Epidermal melanocyte (primary cell): ENCODE results near the gene ALK.
A peak's percentile ranks its signal among the peaks of the same experiment; 100 is the strongest.

ENCODE experiments used
- DNase-seq: peaks from one replicate; pipeline ENCODE4 v3.0.0; 2011; ENCODE audit warnings: low spot score; ENCODE audit not compliant: insufficient read length

ALK gene

DNA sequence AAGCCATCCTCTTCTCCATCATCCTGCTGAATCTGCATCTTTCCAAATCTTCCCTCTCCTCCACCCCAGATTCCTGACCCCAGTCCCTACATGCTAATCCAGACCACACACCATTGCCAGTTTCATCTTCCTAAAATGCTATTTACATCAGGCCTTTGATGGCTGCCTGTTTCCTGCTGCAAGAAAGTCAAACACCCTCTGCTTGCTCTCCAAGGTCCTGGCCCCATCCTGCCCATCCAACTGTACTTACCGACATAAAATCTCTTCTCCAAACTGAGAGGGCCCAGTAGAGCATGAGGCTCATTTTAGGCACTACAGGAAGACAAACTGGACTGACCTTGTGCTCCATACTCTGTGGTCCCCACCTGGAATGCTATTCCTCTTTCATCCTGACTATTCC lies 19.0 kb downstream of the ALK start:
- DNase-seq: no peak

- DNase-seq: no peak
These were observed 20.3 kb downstream of the ALK start for GRCh38 chr2:29900971-29901633.

GRCh38 chr2:29898999-29899398 lies 22.4 kb downstream of the ALK start:
- no peak for DNase-seq

GRCh38 chr2:29894822-29895614 lies 26.4 kb downstream of the ALK start:
- no peak for DNase-seq

GRCh38 chr2:29892585-29893259 lies 28.7 kb downstream of the ALK start:
- DNase-seq: no peak

DNA sequence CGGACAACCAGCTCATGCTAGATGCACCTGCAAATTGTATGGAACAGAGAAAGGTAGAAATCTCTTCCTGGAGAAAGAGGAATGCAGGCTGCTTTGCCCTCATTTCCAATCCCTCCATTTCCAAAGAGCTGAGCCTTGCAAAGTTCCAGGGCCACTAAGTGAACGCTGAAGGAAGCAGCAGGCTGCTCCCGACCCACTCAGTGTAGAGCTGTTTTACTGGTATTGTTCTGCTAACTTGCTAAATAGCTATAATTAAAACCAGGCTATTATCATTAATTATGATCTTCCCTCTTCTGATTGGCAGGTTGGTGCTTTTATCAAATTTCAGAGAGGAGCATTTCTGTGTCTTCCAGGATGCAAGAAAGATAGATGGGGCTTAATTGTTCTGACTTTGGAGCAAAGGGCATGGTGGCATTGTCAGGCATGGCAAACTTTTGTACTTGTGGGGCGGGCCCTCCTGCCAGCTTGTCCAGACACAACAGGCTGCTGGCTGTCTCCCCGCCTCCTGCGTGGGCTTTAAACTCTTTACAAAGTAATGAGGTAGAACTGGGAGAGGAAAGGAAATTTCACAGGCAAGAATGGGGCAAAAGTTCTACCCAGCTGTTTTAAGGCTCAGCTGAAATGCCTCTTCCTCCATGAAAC lies 40.2 kb downstream of the ALK start:
- DNase-seq: no peak

GRCh38 chr2:29880084-29880483 lies 41.3 kb downstream of the ALK start:
- DNase-seq: no peak

GRCh38 chr2:29879456-29879855 lies 41.9 kb downstream of the ALK start:
- DNase-seq: no peak

GRCh38 chr2:29878898-29879297 lies 42.5 kb downstream of the ALK start:
- DNase-seq: peak; percentile 31

- no peak for DNase-seq
These were observed 45.0 kb downstream of the ALK start for GRCh38 chr2:29876374-29876773.

- no peak for DNase-seq
These were observed 46.6 kb downstream of the ALK start for GRCh38 chr2:29874745-29875144.

DNA sequence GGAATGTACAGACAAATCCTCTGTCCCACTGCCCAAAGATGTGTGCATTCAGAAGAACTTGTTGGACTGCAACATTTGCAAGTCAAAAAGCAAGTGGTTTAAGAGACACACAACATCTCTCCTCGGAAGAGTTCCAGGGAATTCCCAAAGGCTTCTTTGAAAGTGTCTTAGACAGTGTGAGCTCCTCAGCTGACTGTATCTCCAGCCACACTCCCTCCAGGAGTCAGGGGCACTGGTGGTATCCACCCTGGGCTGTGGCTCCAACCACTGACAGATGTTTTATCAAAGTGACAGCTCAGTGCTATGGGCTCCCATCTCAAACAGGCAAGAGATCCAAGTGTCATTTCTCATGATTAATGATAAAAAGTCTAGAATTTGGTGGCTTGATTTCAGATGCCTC lies 48.5 kb downstream of the ALK start:
- DNase-seq: no peak

DNA sequence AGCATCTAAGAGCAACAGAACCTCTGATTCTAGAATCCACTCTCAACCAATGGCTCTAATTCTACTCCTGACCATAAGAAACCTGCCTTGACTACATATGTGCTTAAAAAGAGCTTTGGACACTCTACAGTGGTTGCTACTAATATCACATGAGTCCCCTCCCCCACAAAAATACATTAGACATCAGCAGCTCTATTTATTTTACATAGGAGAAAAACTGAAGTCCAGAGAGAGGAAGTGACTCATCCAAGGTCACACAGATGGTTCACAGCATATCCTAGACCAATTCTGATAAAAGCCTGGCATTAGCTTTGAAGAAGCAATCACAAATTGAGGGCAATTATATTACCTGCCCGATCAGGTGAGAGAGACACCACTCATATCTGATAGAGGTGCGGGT lies 49.8 kb downstream of the ALK start:
- DNase-seq: no peak

GRCh38 chr2:29865512-29865911 lies 55.9 kb downstream of the ALK start:
- no peak for DNase-seq

GRCh38 chr2:29864988-29865387 lies 56.4 kb downstream of the ALK start:
- DNase-seq: no peak

DNA sequence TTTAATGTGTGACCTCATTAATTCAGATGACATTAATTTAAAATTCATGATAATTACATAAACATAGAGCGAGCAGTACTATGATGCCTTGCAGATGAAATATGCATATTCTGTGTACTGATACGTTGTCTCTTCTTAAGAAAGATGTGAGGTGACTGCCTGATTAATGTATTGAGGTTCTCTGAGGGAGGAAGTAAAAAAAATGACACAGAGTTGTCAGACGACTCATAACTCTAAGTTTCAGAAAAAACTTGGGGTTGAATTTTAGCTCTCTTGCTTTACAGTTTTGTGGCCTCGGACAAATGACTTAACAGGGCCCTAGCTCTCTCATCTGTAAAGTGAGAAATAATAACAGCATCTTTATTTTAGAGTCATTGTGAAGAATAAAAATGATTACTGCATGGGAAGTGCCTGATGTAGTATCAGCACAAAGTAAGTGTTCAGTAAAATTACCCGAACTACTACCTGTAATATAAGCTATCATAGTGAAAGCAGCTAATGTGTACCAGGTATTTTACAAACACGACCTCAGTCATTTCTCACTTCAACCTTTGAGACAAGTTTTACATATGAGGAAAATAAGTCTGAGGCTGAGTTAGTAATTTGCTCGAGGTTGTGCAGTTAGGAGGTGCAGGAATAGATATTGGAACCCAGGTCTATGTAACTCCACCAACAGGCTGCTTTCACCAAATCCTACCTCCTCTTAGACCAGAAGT lies 65.3 kb downstream of the ALK start:
- DNase-seq: no peak

DNA sequence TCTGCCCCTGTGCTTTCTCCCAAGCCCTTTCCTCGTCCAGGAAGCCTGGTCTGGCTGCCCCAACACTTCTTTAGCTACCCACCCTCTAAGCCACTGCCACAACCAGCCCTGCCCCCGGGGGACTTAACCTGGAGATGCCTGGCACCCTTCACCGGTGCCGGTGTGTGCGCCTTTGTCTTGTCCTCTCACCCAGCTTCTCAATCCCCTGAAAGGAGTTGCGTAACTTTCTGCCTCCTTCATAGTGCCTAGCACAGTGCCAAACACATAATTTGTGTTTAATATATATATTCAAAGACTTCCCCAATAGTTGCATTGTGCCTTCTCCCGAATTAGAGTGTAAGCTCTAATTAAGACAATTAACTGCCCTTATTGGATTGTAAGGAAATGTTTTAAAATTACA lies 70.6 kb downstream of the ALK start:
- DNase-seq: no peak

GRCh38 chr2:29848566-29849310 lies 72.6 kb downstream of the ALK start:
- DNase-seq: no peak

GRCh38 chr2:29847886-29848285 lies 73.5 kb downstream of the ALK start:
- no peak for DNase-seq

DNA sequence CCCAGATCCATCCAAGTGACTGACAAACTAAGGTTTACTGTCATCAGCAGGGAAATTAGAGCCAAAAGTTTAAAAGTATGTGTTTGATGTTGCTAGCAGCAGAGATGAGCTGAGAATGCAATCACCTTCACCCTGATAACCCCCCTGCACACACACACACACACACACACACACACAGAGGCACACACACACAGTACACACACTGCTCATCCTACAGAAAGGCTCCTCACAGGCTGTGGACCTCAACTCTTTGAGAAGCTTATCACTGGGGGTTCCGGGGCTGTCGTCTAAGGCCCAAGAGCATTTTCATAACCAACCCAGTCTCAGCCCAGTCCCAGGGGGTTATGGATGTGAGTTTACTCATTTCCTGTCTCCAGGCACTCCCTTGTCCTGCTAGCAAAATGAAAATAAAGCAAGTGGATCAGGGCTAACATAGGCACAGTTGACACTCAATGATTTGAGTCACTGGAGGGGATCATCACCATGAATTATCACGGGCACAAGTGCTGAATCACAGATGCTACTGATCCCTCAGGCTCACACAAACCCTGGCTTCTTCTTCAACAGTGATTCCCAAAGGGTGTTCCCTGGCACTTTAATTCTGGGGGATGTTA lies 76.6 kb downstream of the ALK start:
- DNase-seq: no peak
